ENCODE measurements around the gene SLIT3. TPM values are rescaled to one million over a fixed set of nuclear protein-coding genes. Genes with fewer than 3 reads are reported as not detected.

SLIT3 gene
- total and polyA plus RNA-seq, 10 of the 15 experiments (the other 5 are each of a cell fraction or from before 2014, with no cell fraction given), result 0.05 TPM; not detected in 9

GRCh38 chr5:168951769-168952168, 349.2 kb downstream of the SLIT3 start:
- FAIRE-seq, result no peak
- Histone ChIP-seq H3K4me3 (no peak overlapping the region), H3K9ac (ENCODE audit: control insufficient read depth, insufficient read depth, low read length) (no peak overlapping the region), H2AFZ (ENCODE audit: control insufficient read depth, low read depth, low read length) (no peak overlapping the region), H3K4me1 (ENCODE audit: control insufficient read depth, insufficient read depth, low read length) (no peaks in the 10 kb centered on the region), H3K9me3 (replicated peaks; ENCODE audit: control insufficient read depth, insufficient read depth, low read length) (no peaks in the 10 kb centered on the region), H4K20me1 (ENCODE audit: control insufficient read depth, insufficient read depth) (no peaks in the 10 kb centered on the region), H3K27ac (ENCODE audit: control insufficient read depth, insufficient read depth) (no peak overlapping the region), H3K36me3 (ENCODE audit: control insufficient read depth in 2 of 2, insufficient read depth in 2 of 2, low read length in 1 of 2) (no peaks in the 10 kb centered on the region), H3K79me2 (ENCODE audit: control insufficient read depth, insufficient read depth, low read length) (no peaks in the 10 kb centered on the region), H3K4me2 (ENCODE audit: control insufficient read depth, insufficient read depth) (no peak overlapping the region), H3K27me3 (replicated peaks in 1 of 2; ENCODE audit: control insufficient read depth in 2 of 2, insufficient read depth in 2 of 2, low read length in 1 of 2) (no peaks in the 10 kb centered on the region; a peak in 1 of 4 replicates)
- intact Hi-C loops (cut with micrococcal nuclease; ENCODE audit: unreplicated experiment), result no loop called here
- no peak for ATAC-seq
- in situ Hi-C loops (cut with MboI), result no loop called here
- TF ChIP-seq EP300 (IDR thresholded peaks at IDR 0.05; ENCODE audit: borderline replicate concordance in 1 of 2, control insufficient read depth in 1 of 2, low read depth in 2 of 2, low read length in 2 of 2) (no peak), ZNF687 (IDR thresholded peaks at IDR 0.05) (no peak), CHD4 (IDR thresholded peaks at IDR 0.05) (no peak), RBBP5 (conservative IDR thresholded peaks at IDR 0.05) (no peak), KDM1A (IDR thresholded peaks at IDR 0.05; ENCODE audit: borderline replicate concordance) (no peak), CBFB (IDR thresholded peaks at IDR 0.05; ENCODE audit: low read depth) (no peak), NBN (IDR thresholded peaks at IDR 0.05) (no peak), CUX1 (IDR thresholded peaks at IDR 0.05; ENCODE audit: insufficient replicate concordance, low read depth, low read length) (no peak), IRF5 (IDR thresholded peaks at IDR 0.05; ENCODE audit: borderline replicate concordance) (no peak), TAF1 (IDR thresholded peaks at IDR 0.05; ENCODE audit: borderline replicate concordance, low read depth, low read length) (no peak)
- ChIA-PET CTCF (no interaction called here), POLR2A (interaction anchor here (0.7 kb wide), 1 partner anchor 90 kb away, joined by 7 read pairs; no protein-coding TSS in a partner anchor), RAD21 (ENCODE audit: unreplicated experiment) (no interaction called here), SMC1A (ENCODE audit: uncharacterized antibody, unreplicated experiment) (no interaction called here)
- WGBS (ENCODE audit: insufficient coverage, insufficient replicate concordance, low lambda C conversion rate, missing lambda C conversion rate), result 59% methylated on average over 5 of the region's 5 CpGs
- BruUV-seq (replicated peaks), result no TSS peak
- DNase-seq (ENCODE audit: low read depth, low spot score), result no peak
